ENCODE data around the gene TMEM140.
A peak's percentile ranks its signal among the peaks of the same experiment; 100 is the strongest.

The TMEM140 gene

GRCh38 chr7:135147341-135147898 lies 452 bp upstream of the TMEM140 start:
- DNase-seq (ENCODE audit: low spot score), result no peak
- peak overlapping the region; percentile 79 for H3K4me3 ChIP-seq
- TF ChIP-seq CTCF (IDR thresholded peaks at IDR 0.05), result no peak
- peak overlapping the region; percentile 94 to 97 for H3K27ac ChIP-seq

DNA sequence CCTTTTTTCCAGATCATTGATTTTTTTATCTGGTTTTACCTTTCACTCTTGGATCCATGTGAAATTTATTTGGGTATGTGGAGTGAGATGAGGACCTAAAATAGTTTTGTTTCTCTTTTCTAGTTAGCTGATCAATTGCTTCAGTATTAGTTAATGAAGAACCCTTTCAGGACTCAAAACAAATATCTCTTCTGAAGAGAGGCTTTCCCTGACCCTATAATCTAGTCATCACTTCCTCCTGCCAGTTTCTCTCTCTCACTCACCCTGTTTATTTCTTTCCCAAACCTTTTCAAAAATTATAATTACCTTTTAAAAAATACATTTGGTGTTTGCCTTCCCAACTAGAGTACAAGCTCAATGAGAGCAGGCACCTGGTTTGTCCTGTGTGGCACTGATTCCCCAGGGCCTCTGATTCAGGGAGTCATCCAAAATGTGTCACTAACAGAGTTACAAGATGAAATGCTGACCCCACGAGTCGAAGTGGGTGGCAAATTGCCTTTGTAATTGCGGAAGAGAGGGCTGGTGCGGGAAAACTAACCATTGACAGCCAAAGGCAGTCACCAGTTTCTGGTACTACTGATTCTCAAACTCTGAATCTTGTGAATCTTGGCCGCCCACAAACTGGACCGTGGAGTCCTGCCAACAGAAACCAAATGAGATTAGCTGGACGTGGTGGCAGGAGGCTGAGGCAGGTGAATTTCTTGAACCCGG lies 2.4 kb downstream of the TMEM140 start:
- DNase-seq (ENCODE audit: low spot score), result no peak
- peak overlapping the region; percentile 82 to 94 for H3K27ac ChIP-seq
- peak overlapping the region; percentile 79 for H3K4me3 ChIP-seq
- no peak for TF ChIP-seq CTCF (IDR thresholded peaks at IDR 0.05)

DNA sequence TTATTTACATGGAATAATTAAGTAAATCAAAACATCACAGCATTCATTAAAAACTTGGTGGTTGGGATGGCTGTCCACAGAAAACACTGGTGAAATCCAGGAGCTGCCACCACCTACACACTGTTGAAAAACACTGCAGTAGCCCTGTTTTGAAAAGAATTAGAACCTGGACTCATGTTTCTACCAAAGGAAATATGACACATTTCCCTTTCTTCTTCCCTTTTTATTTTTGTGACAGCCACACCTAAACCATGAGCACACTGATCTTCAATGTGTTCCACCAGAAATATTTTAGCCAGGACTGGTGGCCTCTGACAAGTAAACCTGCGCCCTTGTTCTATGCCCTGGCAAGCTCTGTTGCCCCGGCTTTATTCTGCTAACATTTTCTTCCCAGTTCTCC lies 3.3 kb downstream of the TMEM140 start:
- Histone ChIP-seq H3K4me3 (peak overlapping the region; percentile 79), H3K27ac (peak overlapping the region in 1 of 2 donors; percentile 82)

GRCh38 chr7:135151533-135151932 lies 3.7 kb downstream of the TMEM140 start:
- Histone ChIP-seq H3K27ac (peak overlapping the region in 1 of 2 donors; percentile 82), H3K4me3 (no peak overlapping the region)
- DNase-seq (ENCODE audit: low spot score), result no peak
- no peak for TF ChIP-seq CTCF (IDR thresholded peaks at IDR 0.05)

More for the DNA sequence above, 3.3 kb downstream of the TMEM140 start:
- no peak for TF ChIP-seq CTCF (IDR thresholded peaks at IDR 0.05)
- no peak for DNase-seq (ENCODE audit: low spot score)

GRCh38 chr7:135152442-135152841 lies 4.6 kb downstream of the TMEM140 start:
- no peak for TF ChIP-seq CTCF (IDR thresholded peaks at IDR 0.05)
- peak overlapping the region in 1 of 2 donors; percentile 82 for H3K27ac ChIP-seq
- DNase-seq (ENCODE audit: low spot score), result no peak
- no peak overlapping the region for H3K4me3 ChIP-seq

DNA sequence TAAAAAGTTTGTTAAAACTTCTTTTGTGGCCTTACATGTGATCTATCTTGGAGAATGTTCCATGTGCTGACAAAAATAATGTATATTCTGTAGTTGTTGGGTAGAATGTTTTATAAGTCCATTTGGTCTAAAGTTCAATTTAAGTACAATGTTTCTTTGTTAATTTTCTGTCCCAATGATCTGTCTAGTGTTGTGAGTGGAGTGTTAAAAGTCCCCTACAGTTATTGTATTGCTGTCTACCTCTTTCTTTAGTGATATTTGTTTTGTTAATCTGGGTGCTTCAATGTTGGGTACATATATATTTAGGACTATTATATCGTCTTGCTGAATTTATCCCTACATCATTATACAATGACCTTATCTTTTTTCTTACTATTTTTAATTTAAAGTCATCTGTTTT lies 6.9 kb downstream of the TMEM140 start:
- DNase-seq (ENCODE audit: low spot score), result no peak
- TF ChIP-seq CTCF (IDR thresholded peaks at IDR 0.05), result no peak
- Histone ChIP-seq H3K4me3 (no peak overlapping the region), H3K27ac (no peak overlapping the region)

DNA sequence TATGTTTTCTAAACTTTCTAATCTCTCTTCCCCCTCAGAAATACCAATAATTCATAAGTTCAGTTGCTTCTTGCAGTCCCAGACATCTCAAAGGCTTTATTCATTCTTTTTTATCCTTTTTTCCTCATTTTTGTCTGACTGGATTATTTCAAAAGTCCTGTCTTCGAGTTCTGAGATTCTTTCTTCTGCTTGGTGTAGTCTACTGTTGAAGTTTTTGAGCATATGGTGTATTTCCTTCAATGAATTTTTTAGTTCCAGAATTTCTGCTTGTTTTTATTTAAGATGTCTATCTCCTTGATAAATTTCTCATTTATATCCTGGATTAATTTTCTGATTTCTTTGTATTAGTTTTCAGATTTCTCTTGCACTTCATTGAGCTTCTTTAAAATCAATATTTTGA lies 8.4 kb downstream of the TMEM140 start:
- H3K27ac ChIP-seq, result no peak overlapping the region
- no peak overlapping the region for H3K4me3 ChIP-seq
- TF ChIP-seq CTCF (IDR thresholded peaks at IDR 0.05), result no peak
- DNase-seq (ENCODE audit: low spot score), result no peak
